NCI-H524 treated with DMSO at 0.1 percent for 48 hours (cell line): ENCODE measurements around the gene HID1.
"Not testable (repeated sequence)": the region's sequence is repeated elsewhere in the genome, so short reads cannot be mapped to it uniquely, and the experiment has no call there.

Experiments used
- DNase-seq: peaks from one replicate; lab custom pipeline; 2025; lab: John Stamatoyannopoulos, UW

The HID1 gene

DNA sequence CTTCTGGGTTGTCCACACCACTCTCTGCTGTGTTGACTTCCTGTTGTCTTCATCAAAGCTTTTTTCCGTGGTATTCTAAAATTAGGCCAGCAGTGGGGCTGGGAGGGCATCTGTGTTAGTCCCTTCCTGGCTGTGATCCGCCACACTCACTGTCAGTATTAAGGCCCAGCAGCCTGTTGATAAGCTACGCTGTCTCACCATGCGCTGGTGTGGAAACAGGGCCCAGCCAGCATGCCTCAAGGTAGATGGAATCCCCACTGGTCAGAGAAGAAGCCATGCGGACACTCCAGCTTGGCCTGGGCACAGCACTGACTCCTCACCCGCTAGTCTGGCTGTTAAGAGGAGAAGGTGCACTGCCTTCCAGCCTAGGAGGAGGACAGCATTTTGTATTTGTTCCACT lies 26.2 kb upstream of the HID1 start:
- DNase-seq = no peak

DNA sequence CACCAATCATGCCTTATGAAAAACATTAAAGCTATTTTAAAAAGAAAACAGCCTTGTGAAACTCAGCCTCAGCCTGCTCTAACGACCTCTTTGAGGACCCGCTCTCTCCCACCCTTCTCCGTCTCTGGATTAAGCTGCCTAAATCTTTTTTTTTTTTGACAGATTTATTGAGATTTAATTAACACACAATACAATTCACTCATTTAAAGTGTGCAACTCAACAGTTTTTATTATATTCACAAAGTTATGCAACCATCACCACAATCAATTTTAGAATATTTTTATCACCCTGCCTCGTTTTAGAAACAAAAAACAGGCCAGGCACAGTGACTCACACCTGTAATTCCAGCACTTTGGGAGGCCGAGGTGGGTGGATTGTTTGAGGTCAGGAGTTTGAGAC lies 23.3 kb upstream of the HID1 start:
- DNase-seq = no peak

DNA sequence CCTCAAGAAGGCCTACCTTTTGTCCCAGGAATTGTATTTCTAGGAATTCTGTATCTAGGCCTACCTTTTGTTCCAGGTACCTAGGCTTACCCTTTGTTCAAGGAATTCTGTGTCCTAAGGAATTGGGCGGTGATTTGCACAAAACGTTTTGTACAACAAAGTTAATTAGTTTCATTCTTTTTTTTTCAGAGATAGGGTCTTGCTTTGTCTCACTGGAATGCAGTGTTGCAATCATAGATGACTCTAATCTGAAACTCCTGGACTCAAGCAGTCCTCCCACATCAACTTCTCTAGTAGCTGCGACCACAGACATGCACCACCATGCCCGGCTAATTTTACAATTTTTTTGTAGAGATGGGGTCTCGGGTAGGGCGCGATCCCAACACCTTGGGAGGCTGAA lies 21.9 kb upstream of the HID1 start:
- no peak for DNase-seq

DNA sequence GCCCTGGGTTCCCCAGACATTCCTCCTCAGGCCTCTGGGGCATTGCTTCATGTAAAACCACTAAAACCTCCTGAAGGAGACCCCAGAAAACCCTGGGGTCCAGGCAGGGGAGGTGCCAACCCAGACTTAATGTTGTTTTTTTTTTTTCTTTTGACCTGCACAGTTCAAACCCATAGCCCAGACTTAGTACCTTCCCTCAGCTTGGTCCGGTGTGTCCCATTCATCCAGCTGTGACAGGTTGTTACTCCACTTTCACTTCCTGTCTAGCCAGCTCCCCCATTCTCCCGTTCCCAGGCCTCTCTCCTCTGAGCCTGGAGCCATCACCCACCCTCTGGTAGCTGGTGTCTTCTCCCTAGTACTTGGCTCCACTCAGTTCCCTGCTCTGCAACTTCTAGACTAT lies 19.7 kb upstream of the HID1 start:
- DNase-seq = no peak

DNA sequence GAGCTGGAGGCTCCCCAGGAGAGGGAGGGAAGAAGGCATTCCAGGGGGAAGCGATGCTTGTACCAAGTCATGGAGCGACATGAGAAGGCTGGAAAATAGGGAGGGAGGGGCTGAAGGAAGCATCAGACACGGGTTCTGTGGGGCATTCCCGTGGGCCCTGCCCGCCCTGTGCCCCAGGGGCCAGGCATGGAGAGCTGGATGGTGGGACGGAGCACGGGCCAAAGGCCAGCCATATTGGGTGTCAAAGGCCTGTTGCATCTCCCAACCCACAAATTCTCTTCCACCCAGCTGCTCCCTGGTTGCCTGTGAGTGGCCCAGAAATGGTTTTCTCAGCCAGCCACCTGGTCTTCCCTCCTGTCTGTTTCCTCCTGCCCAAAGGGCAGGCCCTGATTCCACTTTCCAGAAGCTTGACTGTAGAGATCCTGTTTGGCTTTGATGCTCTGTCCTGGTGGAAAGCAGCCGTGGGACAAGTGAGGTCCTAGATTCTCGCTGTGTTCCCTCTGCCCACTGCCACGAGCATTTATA lies 18.1 kb upstream of the HID1 start:
- no peak for DNase-seq

DNA sequence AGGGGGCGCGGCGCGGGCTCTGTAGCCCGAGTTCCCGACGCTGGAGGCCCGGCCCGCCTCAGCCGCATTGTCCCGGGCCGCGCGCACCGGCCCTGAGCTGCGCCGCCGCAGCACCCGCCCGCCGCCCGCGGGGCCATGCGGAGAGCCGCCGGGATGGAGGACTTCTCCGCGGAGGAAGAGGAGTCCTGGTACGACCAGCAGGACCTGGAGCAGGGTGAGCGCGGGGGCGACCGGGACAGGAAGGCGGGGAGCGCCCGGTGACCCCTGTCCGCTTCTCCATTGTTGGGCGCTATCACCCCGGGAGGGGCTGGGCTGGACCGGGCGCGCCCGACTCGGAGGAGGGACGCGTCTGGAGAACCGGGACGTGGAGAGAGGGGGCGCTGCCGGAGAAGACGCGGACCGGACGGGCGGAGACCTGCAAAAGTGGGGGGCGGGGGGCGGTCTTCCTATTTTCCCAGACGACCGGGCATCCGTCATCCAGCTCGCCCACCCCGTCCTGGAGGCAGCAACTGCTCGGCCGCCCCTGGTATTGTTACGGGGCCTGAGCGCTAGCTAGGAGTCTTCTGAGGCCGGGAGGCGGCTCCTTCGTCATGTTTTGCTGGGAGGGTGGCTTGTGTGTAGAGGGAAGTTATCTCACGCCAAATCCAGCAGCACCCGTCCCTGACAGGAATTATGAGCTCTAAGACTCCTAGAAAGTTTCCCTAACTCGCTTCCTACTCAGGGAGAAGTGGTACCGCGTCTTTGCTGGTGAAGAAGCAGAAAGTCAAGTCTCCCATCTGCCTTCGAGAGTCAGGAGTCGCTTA lies 15.6 kb upstream of the HID1 start:
- DNase-seq = no peak

DNA sequence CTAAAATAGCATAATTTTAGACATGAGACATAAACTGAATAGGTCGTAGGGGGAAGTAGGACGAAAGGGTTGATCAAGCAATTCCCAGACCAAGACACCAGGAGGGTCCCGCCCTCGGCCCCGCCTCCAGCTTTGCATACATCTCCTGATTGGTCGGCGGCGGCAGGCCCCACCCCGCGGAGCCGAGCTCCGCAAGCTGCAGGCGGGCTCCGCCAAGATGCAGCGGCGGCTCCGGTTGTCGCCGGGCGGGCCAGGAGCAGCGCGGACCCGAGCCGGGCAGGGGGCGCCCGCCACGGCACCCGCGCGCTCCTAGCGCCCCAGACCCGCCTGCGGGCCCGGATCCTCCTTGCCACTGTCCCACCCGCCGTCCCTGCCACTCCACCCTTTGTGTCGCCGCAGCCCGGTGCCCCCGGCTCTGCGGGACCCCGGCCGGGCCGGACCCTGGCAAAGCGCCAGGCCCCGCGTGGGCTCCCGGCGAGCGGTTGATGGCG lies 14.9 kb upstream of the HID1 start, which contains the start of gene CDR2L:
CDR2L (plus strand) TSS at position 215 of the 491 bp plus-strand sequence. CDS start 412 bp downstream, outside the sequence.
- peak; percentile 89 for DNase-seq

DNA sequence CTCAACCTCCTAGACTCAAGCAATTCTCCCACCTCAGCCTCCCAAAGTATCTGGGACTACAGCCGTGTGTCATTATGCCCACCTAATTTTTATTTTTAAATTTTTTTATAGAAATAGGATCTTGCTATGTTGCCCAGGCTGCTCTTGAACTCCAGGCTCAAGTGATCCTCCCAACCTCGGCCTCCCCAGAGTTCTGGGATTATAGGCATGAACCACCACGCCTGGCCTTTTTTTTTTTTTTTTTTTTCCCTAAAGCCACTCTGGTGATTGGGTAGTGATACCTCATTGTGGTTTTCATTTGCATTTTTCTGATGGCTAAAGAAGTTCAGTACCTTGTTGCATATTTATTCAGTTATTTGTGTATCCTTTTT lies 13.6 kb upstream of the HID1 start:
- no peak for DNase-seq

DNA sequence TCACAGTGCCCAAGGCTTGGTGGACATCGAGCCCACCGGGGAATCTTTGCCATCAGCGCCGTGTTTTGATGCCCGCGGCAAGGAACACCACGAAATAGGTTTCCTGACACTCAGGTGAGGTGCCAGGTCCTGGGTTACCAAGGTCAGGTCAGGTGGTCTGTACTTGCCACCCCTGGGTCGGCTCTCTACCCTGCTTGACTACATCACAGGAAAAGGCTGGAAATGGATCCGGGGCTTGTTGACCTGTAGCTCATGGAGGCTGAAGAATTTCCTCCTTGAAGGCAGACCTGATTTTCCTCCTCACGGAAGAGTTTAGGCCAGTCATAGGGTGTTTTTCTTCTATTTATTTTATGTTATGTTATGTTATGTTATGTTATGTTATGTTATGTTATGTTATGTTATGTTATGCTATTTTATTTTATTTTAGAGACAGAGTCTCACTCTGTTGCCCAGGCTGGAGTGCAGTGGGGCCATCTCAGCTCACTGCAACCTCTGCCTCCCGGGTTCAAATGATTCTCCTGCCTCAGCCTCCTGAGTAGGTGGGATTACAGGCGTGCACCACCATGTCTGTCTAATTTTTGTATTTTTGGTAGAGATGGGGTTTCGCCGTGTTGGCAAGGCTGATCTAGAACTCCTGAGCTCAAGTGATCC lies 10.2 kb upstream of the HID1 start:
- DNase-seq = not testable (repeated sequence)

DNA sequence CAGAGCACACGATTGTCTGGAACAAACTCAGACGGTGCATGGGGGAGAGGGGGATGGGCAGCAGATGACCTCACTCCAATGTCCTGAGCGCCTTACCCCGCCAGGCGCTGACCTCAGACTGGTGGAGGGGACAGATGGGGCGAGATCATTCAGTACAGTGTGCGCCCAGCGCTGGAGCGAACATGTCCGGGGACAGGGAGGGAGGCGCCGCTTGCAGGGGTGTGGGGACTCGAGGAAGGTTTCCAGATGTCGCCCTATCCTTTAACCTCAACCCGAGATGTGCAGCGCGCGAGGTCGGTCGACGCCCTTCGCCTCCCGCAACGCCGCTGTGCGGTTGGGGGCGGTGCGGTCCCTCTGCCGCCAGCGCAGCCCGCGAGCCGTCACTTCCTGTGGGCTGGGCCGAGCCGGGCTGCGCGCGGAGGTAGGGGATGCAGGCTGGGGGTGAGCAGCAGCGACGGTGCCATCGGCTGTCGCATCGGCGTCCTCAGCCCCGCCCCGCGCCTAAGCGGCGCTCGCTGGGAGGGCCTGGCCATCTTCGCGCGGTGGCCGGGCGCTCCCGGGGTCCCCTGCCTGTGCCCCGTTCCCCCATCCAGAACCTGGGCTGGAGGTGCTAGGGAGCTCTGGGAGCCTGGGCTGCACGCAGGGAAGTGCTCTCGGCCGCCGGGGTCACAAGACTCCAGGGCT lies 9.6 kb upstream of the HID1 start:
- peak; percentile 49 for DNase-seq

DNA sequence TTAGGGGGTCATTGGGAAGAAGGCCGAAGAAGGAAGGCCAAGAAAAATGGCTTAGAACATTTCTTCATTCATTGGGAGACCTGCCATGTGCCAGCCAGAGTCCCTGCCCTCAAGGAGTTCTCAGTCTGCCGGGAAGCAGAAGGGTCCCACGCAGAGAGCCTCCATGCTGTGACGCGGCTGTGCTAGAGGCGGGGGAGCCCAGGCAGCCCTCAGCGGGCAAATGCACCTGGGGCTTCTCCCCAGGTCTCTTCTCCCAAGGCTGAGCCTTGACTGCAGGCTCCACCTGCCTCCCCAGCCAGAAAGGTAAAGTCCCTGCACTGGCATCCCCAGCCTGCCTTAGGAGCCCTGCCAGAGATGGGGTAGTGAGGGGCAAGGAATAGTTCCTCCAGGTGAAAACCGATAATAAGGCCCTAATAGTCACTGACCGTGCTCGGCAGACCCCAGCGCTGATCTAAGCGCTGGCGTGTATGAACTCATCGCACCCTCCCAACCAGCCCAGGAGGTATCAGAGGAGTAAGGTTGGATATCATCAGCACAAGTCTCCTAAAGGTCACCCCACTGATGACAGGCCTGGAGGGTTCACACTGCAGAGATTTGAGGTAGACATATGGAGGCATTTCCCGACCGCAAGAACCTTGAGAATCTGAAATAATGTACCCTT lies 8.9 kb upstream of the HID1 start:
- no peak for DNase-seq

DNA sequence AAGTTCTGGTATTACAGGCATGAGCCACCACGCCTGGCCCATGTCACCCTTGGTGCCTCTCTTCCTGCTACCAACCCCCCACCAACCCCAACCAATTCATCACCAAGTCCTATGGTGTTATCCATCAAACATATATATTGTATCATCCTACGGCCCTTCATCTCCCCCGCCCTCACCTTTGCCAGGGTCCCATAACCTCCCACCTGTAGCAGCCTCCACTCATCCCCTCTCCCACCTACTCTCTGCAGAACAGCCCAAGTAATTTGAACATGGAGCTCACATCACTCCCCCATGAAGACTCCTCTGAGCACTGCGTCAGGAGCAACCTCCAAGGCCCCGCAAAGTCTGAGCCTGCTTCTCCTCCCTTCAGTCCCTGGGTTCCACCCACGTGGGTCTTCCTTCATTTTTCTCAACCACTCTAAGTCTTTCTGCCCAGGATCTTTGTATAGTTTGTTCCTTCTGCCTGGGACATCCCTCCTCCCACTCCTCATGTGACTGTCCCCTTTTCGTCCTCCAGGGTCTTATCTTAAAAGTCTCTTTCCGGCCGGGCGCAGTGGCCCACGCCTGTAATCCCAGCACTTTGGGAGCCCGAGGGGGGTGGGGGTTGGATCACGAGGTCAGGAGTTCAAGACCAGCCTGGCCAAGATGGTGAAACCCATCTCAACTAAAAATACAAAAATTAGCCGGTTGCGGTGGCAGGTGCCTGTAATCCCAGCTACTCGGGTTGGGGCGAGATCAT lies 7.0 kb upstream of the HID1 start:
- DNase-seq = no peak

DNA sequence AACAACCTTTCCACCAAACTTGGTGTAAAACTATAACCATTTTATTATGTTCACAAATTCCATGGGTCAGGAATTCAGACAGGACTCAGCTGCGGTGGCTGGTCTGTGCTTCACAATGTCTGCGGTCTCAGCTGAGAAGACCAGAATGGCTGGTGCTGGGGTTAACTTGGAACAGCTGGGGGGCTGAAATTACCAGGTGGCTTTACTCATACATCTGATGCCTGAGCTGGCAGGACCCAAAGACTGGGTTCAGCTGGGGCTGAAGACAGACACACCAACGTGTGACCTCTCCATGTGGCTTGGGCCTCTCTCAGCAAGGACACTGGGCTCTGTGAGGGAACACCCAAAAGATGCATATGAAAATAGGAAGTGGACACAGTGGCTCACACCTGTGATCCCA lies 5.7 kb upstream of the HID1 start:
- DNase-seq = no peak

DNA sequence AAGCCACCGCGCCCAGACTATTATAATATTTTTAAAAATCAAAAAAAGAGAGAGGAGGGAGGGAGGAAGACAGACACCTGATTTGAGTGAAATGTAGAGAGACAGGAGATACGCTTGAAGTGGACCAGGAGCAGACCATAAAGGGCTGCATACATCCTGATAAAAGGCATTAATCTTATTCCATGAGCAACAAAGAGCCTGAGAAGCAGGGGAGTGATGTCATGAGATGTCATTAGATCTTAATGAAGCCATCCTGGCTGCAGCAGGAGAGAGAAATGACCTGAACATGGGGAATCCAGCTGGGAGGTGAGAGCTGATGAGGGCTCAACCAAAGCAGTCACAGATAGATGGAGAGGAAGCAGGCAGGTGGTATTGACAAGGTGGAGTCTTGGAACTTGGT lies 5.2 kb upstream of the HID1 start:
- DNase-seq = no peak

DNA sequence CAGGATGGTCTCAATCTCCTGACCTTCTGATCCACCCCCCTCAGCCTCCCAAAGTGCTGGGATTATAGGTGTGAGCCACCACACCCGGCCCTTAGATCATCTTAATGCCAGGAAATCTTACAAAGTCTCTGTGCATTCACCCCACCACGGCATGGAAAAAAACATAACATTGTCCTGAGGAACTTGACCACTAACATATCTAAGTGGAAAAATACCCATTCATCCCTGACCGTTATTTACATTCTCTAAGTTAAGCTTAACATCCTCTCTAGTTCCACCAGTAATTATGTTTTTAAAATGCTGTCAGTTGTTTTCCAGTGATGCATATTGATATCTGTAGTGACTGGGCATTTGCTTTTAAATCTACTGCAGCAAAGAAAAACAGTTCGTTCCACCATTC lies 3.4 kb upstream of the HID1 start:
- DNase-seq = no peak

DNA sequence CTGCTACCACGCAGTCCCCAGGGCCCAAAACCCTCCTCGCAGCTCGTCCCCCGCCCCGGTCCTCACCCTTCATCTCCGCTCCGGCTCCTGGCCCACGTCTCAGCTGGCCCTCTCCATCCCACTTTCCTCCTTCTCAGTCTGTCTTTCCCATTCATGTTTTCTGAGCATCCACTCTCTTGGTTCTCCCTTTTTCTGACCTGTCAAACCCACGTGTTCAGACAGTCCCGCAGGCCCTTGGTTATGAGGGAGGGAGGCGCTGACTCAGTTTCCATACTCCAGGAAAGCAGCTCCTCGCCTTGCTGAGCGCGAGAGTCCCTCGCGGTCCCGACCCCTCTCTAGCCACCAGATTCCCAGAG lies 392 bp upstream of the HID1 start:
- no peak for DNase-seq

DNA sequence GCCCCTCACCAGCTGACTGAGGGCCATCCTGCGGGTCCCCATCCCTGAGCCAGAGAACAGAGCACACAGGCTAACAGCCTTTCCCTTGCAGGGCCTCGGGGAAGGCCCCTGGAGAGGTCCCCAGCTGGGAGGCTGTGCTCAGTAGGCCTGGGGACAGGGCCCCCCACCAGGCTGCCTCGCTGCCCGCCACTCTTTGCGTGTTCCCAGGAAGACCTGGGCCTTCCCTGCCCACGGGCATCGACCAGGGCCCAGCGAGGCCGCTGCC lies 785 bp downstream of the HID1 start:
- no peak for DNase-seq

DNA sequence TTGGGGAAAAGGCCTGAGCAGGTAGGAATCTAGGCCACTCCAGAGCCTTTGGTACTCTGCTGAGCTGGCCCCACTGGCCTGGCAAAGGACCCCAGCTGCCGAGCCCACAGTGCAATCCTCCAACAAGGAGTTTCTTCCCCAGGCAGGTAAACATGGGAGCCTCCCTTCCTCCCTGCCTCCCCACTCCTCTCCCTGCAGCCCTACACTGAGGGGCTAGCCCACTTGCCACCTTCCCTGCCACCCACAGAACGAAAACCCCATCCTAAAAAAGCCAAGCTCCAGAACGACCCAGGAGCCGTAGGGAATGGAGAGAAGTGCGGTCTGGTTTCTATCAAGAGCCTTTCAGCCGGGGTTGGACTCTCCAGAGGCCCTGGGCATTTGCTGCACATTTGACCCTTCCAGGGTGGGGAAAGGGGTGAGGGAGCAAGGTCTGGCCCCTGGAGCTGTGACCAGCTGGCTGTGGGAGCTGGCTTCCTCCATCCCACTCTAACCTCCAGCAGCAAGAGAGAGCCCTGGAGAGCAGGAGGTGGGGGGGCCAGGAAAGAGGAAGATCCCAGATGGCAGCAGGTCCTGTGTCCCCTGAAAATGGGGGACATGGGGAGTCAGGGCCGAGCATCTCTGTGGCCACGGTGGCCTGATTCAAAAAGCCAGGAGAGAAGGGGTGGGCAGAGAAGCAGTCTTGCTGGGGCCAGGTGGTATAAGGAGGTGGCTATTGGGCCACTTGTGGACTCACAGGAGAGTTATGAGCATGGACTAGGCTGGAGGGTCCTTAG lies 1.3 kb downstream of the HID1 start:
- no peak for DNase-seq

DNA sequence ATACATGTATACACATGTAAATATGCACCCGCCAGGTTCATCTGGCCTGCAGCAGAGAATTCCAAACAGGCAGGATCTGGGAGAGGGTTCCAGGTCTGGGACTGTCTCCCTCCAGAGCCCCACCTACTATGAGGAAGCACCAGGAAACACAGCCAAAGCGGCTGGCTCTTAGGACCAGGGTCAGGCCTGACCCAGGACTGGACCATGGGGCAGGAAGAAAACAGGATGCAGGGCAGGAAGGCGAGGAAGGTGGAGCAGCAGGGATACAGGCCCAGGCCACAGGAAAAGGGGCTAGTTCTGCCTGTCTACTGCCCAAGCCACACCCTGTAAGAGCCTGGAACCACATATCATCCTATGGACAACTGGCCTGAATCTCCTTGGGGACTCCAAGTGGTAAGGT lies 2.2 kb downstream of the HID1 start:
- no peak for DNase-seq

DNA sequence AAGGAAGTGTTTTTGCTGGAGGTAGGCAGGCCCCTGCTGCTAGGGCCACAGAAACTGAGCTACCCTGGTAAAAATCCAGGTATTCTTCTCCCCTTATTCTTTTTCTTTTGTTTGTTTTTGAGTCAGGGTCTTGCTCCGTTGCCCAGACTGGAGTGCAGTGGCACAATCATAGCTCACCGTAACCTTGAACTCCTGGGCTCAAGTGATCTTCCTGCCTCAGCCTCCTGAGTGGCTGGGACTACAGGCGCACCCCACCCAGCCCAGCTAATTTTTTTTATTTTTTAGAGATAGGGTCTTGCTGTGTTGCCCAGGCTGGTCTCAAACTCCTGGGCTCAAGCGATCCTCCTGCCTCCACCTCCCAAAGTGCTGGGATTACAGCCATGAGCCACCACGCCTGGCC lies 3.1 kb downstream of the HID1 start:
- not testable (repeated sequence) for DNase-seq

DNA sequence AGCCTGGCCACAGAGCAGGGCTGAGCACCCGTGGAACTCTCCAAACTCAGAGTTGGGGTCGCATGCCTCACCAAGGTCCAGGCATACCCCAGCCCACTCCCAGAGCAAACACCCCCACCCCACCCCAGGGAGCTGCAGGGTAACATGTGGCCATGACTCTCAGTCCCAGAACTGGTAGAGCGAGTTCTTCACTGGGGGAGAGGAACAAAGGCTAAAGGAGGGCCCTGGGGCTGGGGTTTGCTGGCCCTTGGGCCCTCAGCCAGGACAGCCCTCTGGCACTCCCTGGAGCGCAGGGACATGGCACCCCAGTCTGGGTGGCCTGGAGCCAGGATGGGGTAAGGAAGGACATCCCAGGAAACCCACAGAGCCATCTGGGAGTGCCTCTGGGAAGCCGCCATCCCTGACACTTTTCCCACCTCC lies 4.2 kb downstream of the HID1 start:
- DNase-seq = no peak
